ENCODE data around the gene SDK1.

GRCh38 chr7:3294432-3295100 lies 6.5 kb upstream of the SDK1 start:
- TF ChIP-seq, protein P1, sequence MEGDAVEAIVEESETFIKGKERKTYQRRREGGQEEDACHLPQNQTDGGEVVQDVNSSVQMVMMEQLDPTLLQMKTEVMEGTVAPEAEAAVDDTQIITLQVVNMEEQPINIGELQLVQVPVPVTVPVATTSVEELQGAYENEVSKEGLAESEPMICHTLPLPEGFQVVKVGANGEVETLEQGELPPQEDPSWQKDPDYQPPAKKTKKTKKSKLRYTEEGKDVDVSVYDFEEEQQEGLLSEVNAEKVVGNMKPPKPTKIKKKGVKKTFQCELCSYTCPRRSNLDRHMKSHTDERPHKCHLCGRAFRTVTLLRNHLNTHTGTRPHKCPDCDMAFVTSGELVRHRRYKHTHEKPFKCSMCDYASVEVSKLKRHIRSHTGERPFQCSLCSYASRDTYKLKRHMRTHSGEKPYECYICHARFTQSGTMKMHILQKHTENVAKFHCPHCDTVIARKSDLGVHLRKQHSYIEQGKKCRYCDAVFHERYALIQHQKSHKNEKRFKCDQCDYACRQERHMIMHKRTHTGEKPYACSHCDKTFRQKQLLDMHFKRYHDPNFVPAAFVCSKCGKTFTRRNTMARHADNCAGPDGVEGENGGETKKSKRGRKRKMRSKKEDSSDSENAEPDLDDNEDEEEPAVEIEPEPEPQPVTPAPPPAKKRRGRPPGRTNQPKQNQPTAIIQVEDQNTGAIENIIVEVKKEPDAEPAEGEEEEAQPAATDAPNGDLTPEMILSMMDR (tag by site-specific recombination; IDR thresholded peaks at IDR 0.05) = no peak
- TF ChIP-seq ZNF558 (tag by site-specific recombination; IDR thresholded peaks at IDR 0.05) (no peak), KLF9 (tag by site-specific recombination; IDR thresholded peaks at IDR 0.05; ENCODE audit: low read depth) (no peak), PBX3 (CRISPR knock-in tag; IDR thresholded peaks at IDR 0.05) (no peak), GLIS1 (tag by site-specific recombination; IDR thresholded peaks at IDR 0.05) (no peak), ZNF514 (tag by site-specific recombination; IDR thresholded peaks at IDR 0.05) (no peak), ZNF48 (tag by site-specific recombination; IDR thresholded peaks at IDR 0.05) (no peak), ZNF239 (tag by site-specific recombination; IDR thresholded peaks at IDR 0.05) (no peak), ZNF221 (tag by site-specific recombination; IDR thresholded peaks at IDR 0.05; ENCODE audit: borderline replicate concordance) (no peak), ZNF555 (tag by site-specific recombination; conservative IDR thresholded peaks at IDR 0.05) (no peak), ZNF114 (tag by site-specific recombination; IDR thresholded peaks at IDR 0.05) (no peak), ZNF621 (tag by site-specific recombination; IDR thresholded peaks at IDR 0.05) (no peak)

Measured in HEK293 (cell line).